ENCODE data around the gene PARL.

Gene PARL

GRCh38 chr3:183906234-183906921 is 21.7 kb upstream of the PARL start:
- H3K4me3 ChIP-seq (ENCODE audit: low read depth, low read length), result no peak overlapping the region
- no peak for TF ChIP-seq CTCF (IDR thresholded peaks at IDR 0.05; ENCODE audit: low read depth, low read length)

DNA sequence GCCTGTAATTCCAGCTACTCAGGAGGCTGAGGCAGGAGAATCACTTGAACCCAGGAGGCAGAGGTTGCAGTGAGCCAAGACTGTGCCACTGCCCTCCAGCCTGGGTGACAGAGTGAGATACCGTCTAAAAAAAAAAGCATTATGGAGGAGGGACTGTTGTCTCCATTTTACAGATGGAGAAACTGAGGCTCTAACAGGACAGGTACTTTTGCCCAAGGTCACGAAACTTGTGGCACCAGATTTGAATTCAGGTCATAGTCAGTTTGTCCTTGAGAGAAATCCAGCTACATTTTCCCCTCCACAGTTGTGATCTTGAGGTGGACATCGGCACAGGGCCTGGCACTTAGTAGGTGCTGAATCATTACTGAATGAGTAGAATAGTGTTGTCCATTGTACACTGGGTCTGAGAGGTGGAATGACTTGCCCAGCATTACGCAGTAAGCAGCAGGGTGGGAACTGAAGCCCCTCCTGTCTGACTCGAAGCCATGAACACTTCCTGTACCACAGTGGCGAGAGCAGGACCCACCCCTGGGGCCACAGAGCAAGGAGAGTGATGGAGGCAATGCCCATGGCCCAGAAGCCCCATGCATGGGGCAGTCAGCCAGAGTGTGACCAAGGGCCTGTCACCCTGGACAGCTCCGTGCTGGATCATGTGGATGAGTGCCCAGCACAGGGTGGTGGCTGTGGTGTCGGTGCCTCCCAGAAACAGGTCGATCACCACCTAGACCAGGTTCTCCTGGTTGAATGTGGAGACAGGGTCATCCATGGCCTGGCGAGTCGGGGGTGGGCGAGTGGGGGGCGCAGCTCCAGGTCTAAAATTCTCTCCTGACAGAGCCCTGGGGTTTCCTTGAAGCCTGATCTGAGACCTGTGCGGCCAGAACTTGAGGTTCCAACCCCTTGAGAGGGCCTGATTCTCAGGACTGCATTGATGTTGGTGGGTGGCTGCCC is 20.4 kb upstream of the PARL start:
- no peak for TF ChIP-seq CTCF (IDR thresholded peaks at IDR 0.05; ENCODE audit: low read depth, low read length)
- H3K4me3 ChIP-seq (ENCODE audit: low read depth, low read length), result no peak overlapping the region

- no peak overlapping the region for H3K4me3 ChIP-seq (ENCODE audit: low read depth, low read length)
- TF ChIP-seq CTCF (IDR thresholded peaks at IDR 0.05; ENCODE audit: low read depth, low read length), result no peak
Measured at GRCh38 chr3:183898028-183898431, 13.3 kb upstream of the PARL start.

GRCh38 chr3:183897606-183898005 is 12.9 kb upstream of the PARL start:
- H3K4me3 ChIP-seq (ENCODE audit: low read depth, low read length), result no peak overlapping the region

DNA sequence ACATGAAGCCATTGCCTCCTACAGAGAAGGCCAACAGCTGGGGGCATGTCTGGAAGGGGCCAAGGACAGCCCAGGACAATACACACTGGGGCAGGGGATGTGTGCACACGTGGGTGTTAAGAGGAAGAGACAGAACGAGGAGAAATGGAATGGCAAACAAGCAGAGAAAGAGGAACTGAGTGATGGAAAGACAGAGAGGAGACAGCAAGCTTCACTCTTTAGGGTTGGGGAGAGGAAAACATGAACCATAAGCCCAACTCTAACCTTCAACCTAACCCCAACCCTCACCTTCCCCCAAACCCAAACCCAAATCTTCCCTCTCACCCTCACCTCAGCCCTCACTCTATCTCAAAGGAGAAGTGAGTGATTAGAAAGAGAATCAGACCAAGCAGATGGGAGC is 11.9 kb upstream of the PARL start:
- H3K4me3 ChIP-seq (ENCODE audit: low read depth, low read length), result no peak overlapping the region

More at GRCh38 chr3:183897606-183898005, 12.9 kb upstream of the PARL start:
- no peak for TF ChIP-seq CTCF (IDR thresholded peaks at IDR 0.05; ENCODE audit: low read depth, low read length)

GRCh38 chr3:183896184-183896583 is 11.5 kb upstream of the PARL start:
- no peak for TF ChIP-seq CTCF (IDR thresholded peaks at IDR 0.05; ENCODE audit: low read depth, low read length)
- H3K4me3 ChIP-seq (ENCODE audit: low read depth, low read length), result no peak overlapping the region

More for the DNA sequence above, 11.9 kb upstream of the PARL start:
- no peak for TF ChIP-seq CTCF (IDR thresholded peaks at IDR 0.05; ENCODE audit: low read depth, low read length)

DNA sequence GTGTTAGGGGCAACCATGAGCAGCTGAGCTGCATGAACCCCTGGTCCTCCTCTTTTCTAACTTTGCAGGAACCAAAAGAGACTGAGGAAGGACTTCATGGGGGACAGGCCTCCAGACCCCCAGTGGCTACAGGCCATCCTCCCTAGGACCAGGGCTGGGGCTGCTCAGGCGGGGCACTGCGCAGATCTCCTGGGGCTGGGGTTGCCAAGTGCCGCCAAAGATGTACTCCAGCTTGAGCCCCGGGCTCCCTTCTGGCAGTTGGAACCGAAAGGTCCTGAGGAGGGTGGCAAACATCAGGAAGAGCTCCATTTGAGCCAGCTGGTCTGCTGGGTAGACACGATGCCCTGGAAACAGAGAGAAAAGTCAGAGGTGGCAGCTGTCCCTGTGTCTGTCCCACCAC is 11.1 kb upstream of the PARL start:
- TF ChIP-seq CTCF (IDR thresholded peaks at IDR 0.05; ENCODE audit: low read depth, low read length), result no peak
- H3K4me3 ChIP-seq (ENCODE audit: low read depth, low read length), result no peak overlapping the region

All from WI38 (cell line).